SK-N-SH (cell line): ENCODE data around the gene GUCY2F. TPM values are rescaled to one million over a fixed set of nuclear protein-coding genes. Genes with fewer than 3 reads are reported as not detected.

Experiments used
- CTCF ChIA-PET: fragments of 300-600, 350-600 bp; formaldehyde crosslinking; extraction: SDS; loops from one replicate; lab custom pipeline; 2021; lab: Yijun Ruan, JAX
- POLR2A ChIA-PET: fragments of 350-600 bp; sonication (Branson Sonifier 250); formaldehyde crosslinking; extraction: SDS; loops from one replicate; lab custom pipeline; 2020; ENCODE audit warnings: antibody characterized with exemption, inconsistent platforms; lab: Yijun Ruan, JAX
- DNase-seq: peaks from one replicate; pipeline ENCODE4 v3.0.0; 2012
- H2AFZ ChIP-seq: fragments of 200-600 bp; sonication (generic); 2 replicates; pipeline ENCODE4 v1.8.1; 2016; ENCODE audit warnings: antibody characterized with exemption, mild to moderate bottlenecking, low read depth
- H3F3A ChIP-seq: fragments of 200-600 bp; sonication (generic); replicated peaks from 2 replicates; pipeline ENCODE3; 2016; ENCODE audit warnings: antibody characterized with exemption, mild to moderate bottlenecking; ENCODE audit not compliant: insufficient read depth
- H3K27ac ChIP-seq, 2 experiments: fragments of 200-500 bp in 1 of 2; fragments of 200-600 bp in 1 of 2; sonication (Bioruptor generic) in 1 of 2; sonication (generic), shearing (Covaris generic) in 1 of 2; 2 replicates each; pipeline versions ENCODE4 v1.5.1 to v1.6.1; 2014 to 2016; ENCODE audit warnings: low read depth in 2 of 2, inconsistent platforms in 1 of 2, low read length in 1 of 2, mild to moderate bottlenecking in 1 of 2, mixed read lengths in 1 of 2
- H3K27me3 ChIP-seq: fragments of 200-600 bp; sonication (generic), shearing (Covaris generic); 2 replicates; pipeline ENCODE4 v1.6.1; 2016; ENCODE audit warnings: mixed run types; ENCODE audit not compliant: insufficient read depth
- H3K36me3 ChIP-seq, 2 experiments: fragments of 200-500 bp in 1 of 2; fragments of 200-600 bp in 1 of 2; sonication (Bioruptor generic) in 1 of 2; sonication (generic) in 1 of 2; replicated peaks in 1 of 2; 2 replicates each; pipeline versions ENCODE3 to v1.5.1; 2014 to 2016; ENCODE audit warnings: low read length in 1 of 2, mild to moderate bottlenecking in 1 of 2; ENCODE audit not compliant: insufficient read depth in 2 of 2, control insufficient read depth in 1 of 2
- H3K4me1 ChIP-seq, 2 experiments: fragments of 200-500 bp in 1 of 2; fragments of 200-600 bp in 1 of 2; sonication (Bioruptor generic) in 1 of 2; sonication (generic), shearing (Covaris generic) in 1 of 2; 2 replicates each; pipeline versions ENCODE4 v1.5.1 to v1.6.1; 2014 to 2016; ENCODE audit warnings: low read depth in 1 of 2, low read length in 1 of 2, mixed run types in 1 of 2; ENCODE audit not compliant: insufficient read depth in 2 of 2, control insufficient read depth in 1 of 2
- H3K4me2 ChIP-seq: fragments of 200-600 bp; sonication (generic), shearing (Covaris generic); 2 replicates; pipeline ENCODE4 v1.6.1; 2017; ENCODE audit warnings: mixed run types
- H3K4me3 ChIP-seq, 2 experiments: fragments of 200-500 bp in 1 of 2; fragments of 200-600 bp in 1 of 2; sonication (Bioruptor generic) in 1 of 2; sonication (generic), shearing (Covaris generic) in 1 of 2; 2 replicates each; pipeline versions ENCODE4 v1.5.1 to v1.8.1; 2014 to 2016; ENCODE audit warnings: low read depth in 2 of 2, inconsistent platforms in 1 of 2, low read length in 1 of 2, mild to moderate bottlenecking in 1 of 2, mixed read lengths in 1 of 2, moderate library complexity in 1 of 2
- H3K79me2 ChIP-seq: fragments of 200-600 bp; sonication (generic); 2 replicates; pipeline ENCODE4 v1.8.1; 2017; ENCODE audit warnings: mild to moderate bottlenecking; ENCODE audit not compliant: insufficient read depth
- H3K9ac ChIP-seq: fragments of 200-600 bp; sonication (generic); 2 replicates; pipeline ENCODE4 v1.6.1; 2017; ENCODE audit warnings: mixed run types
- H3K9me2 ChIP-seq: fragments of 200-600 bp; sonication (generic); 2 replicates; pipeline ENCODE4 v1.6.1; 2017; ENCODE audit warnings: mixed run types
- H3K9me3 ChIP-seq: fragments of 200-600 bp; sonication (generic); 2 replicates; pipeline ENCODE4 v1.6.1; 2017; ENCODE audit warnings: mixed run types, mild to moderate bottlenecking, moderate library complexity
- H4K20me1 ChIP-seq: fragments of 200-600 bp; sonication (generic); 2 replicates; pipeline ENCODE4 v1.6.1; 2017; ENCODE audit warnings: mild to moderate bottlenecking, mixed run types; ENCODE audit not compliant: insufficient read depth
- CHD2 ChIP-seq: fragments of 150-350 bp; IDR thresholded peaks from 2 replicates; pipeline ENCODE4 v1.6.1; 2018; ENCODE audit warnings: low read length; ENCODE audit not compliant: partially characterized antibody
- EZH2phosphoT487 ChIP-seq: fragments of 200-600 bp; sonication (generic); IDR thresholded peaks from 2 replicates; pipeline ENCODE4 v1.6.1; 2017; ENCODE audit warnings: low read depth, mixed run types, mild to moderate bottlenecking, antibody characterized with exemption, moderate library complexity, borderline replicate concordance
- FOXJ3 ChIP-seq: sonication (generic); formaldehyde crosslinking; IDR thresholded peaks from 2 replicates; pipeline ENCODE4 v1.5.1; 2020; ENCODE audit warnings: mild to moderate bottlenecking, missing genetic modification reagents
- FOXM1 ChIP-seq: IDR thresholded peaks from 2 replicates; pipeline ENCODE4 v1.4.0; 2012; ENCODE audit warnings: low read depth, mild to moderate bottlenecking
- GABPA ChIP-seq: IDR thresholded peaks from 2 replicates; pipeline ENCODE4 v1.4.0; 2012; ENCODE audit warnings: low read depth, mild to moderate bottlenecking
- JUND ChIP-seq: IDR thresholded peaks from 2 replicates; pipeline ENCODE4 v1.4.0; 2012
- MAX ChIP-seq: IDR thresholded peaks from 2 replicates; pipeline ENCODE4 v1.4.0; 2012; ENCODE audit warnings: low read depth
- MEF2A ChIP-seq: IDR thresholded peaks from 2 replicates; pipeline ENCODE4 v1.4.0; 2012; ENCODE audit warnings: low read depth, borderline replicate concordance
- NFIC ChIP-seq: IDR thresholded peaks from 2 replicates; pipeline ENCODE4 v1.4.0; 2012; ENCODE audit warnings: borderline replicate concordance
- NRF1 ChIP-seq: IDR thresholded peaks from 2 replicates; pipeline ENCODE4 v1.6.1; 2012; ENCODE audit warnings: low read depth, mild to moderate bottlenecking, low read length
- PBX3 ChIP-seq: IDR thresholded peaks from 2 replicates; pipeline ENCODE4; 2012
- RCOR1 ChIP-seq: fragments of 150-350 bp; IDR thresholded peaks from 2 replicates; pipeline ENCODE4 v1.6.1; 2017; ENCODE audit warnings: antibody characterized with exemption, low read length
- REST ChIP-seq: IDR thresholded peaks from 2 replicates; pipeline ENCODE4 v1.6.1; 2012; ENCODE audit warnings: mild to moderate bottlenecking, low read depth, low read length, moderate library complexity
- SIN3A ChIP-seq: IDR thresholded peaks from 2 replicates; pipeline ENCODE4 v1.6.1; 2012; ENCODE audit warnings: low read depth, mild to moderate bottlenecking, low read length, moderate library complexity, borderline replicate concordance
- SMC3 ChIP-seq: IDR thresholded peaks from 2 replicates; pipeline ENCODE4 v1.6.1; 2012; ENCODE audit warnings: low read depth, low read length, improper control_type of control experiment
- TAF1 ChIP-seq: IDR thresholded peaks from 2 replicates; pipeline ENCODE4 v1.6.1; 2012; ENCODE audit warnings: low read depth, mild to moderate bottlenecking, low read length, moderate library complexity, borderline replicate concordance
- TCF12 ChIP-seq: IDR thresholded peaks from 2 replicates; pipeline ENCODE4 v1.4.0; 2012
- USF2 ChIP-seq: fragments of 150-350 bp; IDR thresholded peaks from 2 replicates; pipeline ENCODE4 v1.6.1; 2017; ENCODE audit warnings: antibody characterized with exemption, low read length, low read depth, borderline replicate concordance
- WGBS: methylation state at CpG from one replicate; pipeline ENCODE4 v1.1.6; 2017; ENCODE audit warnings: low lambda C conversion rate; 5-methylcytosine and 5-hydroxymethylcytosine counted together
- polyA plus RNA-seq, 3 experiments: library from polyadenylated mRNA; depleted of rRNA; stranded (reverse); fragments of >200 nt; gene quantifications; 2 replicates each; pipeline ENCODE4 v1.2.3, GENCODE V29; 2012

Gene GUCY2F
- polyA plus RNA-seq, 1 of the 3 experiments (the other 2 are of a cell fraction): not detected

GRCh38 chrX:109508915-109509314 is 27.0 kb upstream of the GUCY2F start:
- H3K4me3 ChIP-seq: no peak overlapping the region
- no peak for DNase-seq
- ChIA-PET POLR2A (no interaction called here), CTCF (no interaction called here)
- no peak overlapping the region for H3K27ac ChIP-seq
- no peak for TF ChIP-seq EZH2phosphoT487
- TF ChIP-seq GABPA: no peak
- TF ChIP-seq JUND: no peak
- no peak for TF ChIP-seq NRF1
- no peak for TF ChIP-seq FOXJ3 (CRISPR knock-in tag)
- H3K79me2 ChIP-seq: no peaks in the 10 kb centered on the region
- no peak overlapping the region for H3K9ac ChIP-seq
- no peak overlapping the region for H2AFZ ChIP-seq
- no peaks in the 10 kb centered on the region for H3K9me2 ChIP-seq
- H3K36me3 ChIP-seq: no peaks in the 10 kb centered on the region
- H4K20me1 ChIP-seq: no peaks in the 10 kb centered on the region
- no peaks in the 10 kb centered on the region for H3K4me1 ChIP-seq
- H3F3A ChIP-seq: no peaks in the 10 kb centered on the region
- no peak overlapping the region for H3K4me2 ChIP-seq
- no peaks in the 10 kb centered on the region for H3K9me3 ChIP-seq
- H3K27me3 ChIP-seq: peaks cover 23% of the 10 kb centered on the region

GRCh38 chrX:109501176-109501575 is 19.3 kb upstream of the GUCY2F start:
- H3K4me2 ChIP-seq: no peak overlapping the region
- no peak overlapping the region for H2AFZ ChIP-seq
- no peaks in the 10 kb centered on the region for H4K20me1 ChIP-seq
- H3K9me2 ChIP-seq: no peaks in the 10 kb centered on the region
- no peaks in the 10 kb centered on the region for H3F3A ChIP-seq
- ChIA-PET CTCF (no interaction called here), POLR2A (no interaction called here)
- H3K9ac ChIP-seq: no peak overlapping the region
- no peaks in the 10 kb centered on the region for H3K36me3 ChIP-seq
- peaks cover 11% of the 10 kb centered on the region; the same call in 1 of the 2 replicates for H3K27me3 ChIP-seq
- H3K79me2 ChIP-seq: no peaks in the 10 kb centered on the region
- H3K9me3 ChIP-seq: no peaks in the 10 kb centered on the region
- WGBS: 0% methylated on average over 3 of the region's 3 CpGs
- no peaks in the 10 kb centered on the region for H3K4me1 ChIP-seq
- no peak overlapping the region for H3K27ac ChIP-seq
- DNase-seq: no peak
- TF ChIP-seq TCF12 (no peak), MAX (no peak), PBX3 (no peak), GABPA (no peak), USF2 (no peak), SIN3A (no peak), EZH2phosphoT487 (no peak)
- H3K4me3 ChIP-seq: no peak overlapping the region

GRCh38 chrX:109498434-109498833 is 16.5 kb upstream of the GUCY2F start:
- no peak overlapping the region for H2AFZ ChIP-seq
- no peak overlapping the region for H3K4me2 ChIP-seq
- ChIA-PET POLR2A (no interaction called here), CTCF (interaction anchor here (2.5 kb wide), 1 partner anchor 13 kb away, joined by 6 read pairs; no protein-coding TSS in a partner anchor)
- H3K36me3 ChIP-seq: no peaks in the 10 kb centered on the region
- H4K20me1 ChIP-seq: no peaks in the 10 kb centered on the region
- no peaks in the 10 kb centered on the region for H3K4me1 ChIP-seq
- no peaks in the 10 kb centered on the region for H3K9me2 ChIP-seq
- DNase-seq: no peak
- H3F3A ChIP-seq: no peaks in the 10 kb centered on the region
- H3K79me2 ChIP-seq: no peaks in the 10 kb centered on the region
- no peaks in the 10 kb centered on the region for H3K9me3 ChIP-seq
- no peak overlapping the region for H3K9ac ChIP-seq
- H3K27ac ChIP-seq: no peak overlapping the region
- peaks cover 11% of the 10 kb centered on the region; the same call in 1 of the 2 replicates for H3K27me3 ChIP-seq
- H3K4me3 ChIP-seq: no peak overlapping the region
- WGBS: 0% methylated on average over 1 of the region's 1 CpG
- TF ChIP-seq CHD2 (no peak), MEF2A (no peak), FOXM1 (no peak), SMC3 (no peak), NRF1 (no peak), TAF1 (no peak), REST (no peak), RCOR1 (no peak), EZH2phosphoT487 (no peak), NFIC (no peak)
